ENCODE data around the gene PPP1R10.
"Not testable (repeated sequence)": the region's sequence is repeated elsewhere in the genome, so short reads cannot be mapped to it uniquely, and the experiment has no call there.

DNA sequence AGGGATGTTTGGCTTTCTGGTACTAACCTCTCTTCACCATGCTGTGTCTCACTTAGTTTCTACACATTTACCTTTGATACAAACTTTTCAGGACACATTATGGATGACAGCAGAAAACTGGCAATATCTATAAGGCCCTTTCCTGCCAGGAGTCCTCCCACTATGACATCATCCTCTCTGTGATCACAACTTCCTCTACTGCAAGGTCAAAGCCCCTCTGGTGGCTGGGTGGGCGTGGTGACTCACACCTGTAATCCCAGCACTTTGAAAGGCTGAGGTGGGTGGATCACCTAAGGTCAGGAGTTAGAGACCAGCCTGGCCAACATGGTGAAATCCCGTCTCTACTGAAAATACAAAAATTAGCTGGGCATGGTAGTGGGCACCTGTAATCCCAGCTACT is 49.3 kb upstream of the PPP1R10 start:
- not testable (repeated sequence) for TF ChIP-seq CTCF (IDR thresholded peaks at IDR 0.05; ENCODE audit: low read depth, low read length); EZH2phosphoT487 (IDR thresholded peaks at IDR 0.05; ENCODE audit: low read depth)

Data from OCI-LY3 (cell line).